GM20431 (cell line): ENCODE data around the gene MAP3K8.
"Not testable (repeated sequence)": the region's sequence is repeated elsewhere in the genome, so short reads cannot be mapped to it uniquely, and the experiment has no call there.

Source experiments
- in situ Hi-C: fragments of 300-500 bp; cut with MseI, MboI; formaldehyde crosslinking; loops from one replicate; pipeline ENCODE4 v1.15.0; 2020; ENCODE audit warnings: low sequenced_read_pairs; ENCODE audit not compliant: unreplicated experiment

MAP3K8 gene

DNA sequence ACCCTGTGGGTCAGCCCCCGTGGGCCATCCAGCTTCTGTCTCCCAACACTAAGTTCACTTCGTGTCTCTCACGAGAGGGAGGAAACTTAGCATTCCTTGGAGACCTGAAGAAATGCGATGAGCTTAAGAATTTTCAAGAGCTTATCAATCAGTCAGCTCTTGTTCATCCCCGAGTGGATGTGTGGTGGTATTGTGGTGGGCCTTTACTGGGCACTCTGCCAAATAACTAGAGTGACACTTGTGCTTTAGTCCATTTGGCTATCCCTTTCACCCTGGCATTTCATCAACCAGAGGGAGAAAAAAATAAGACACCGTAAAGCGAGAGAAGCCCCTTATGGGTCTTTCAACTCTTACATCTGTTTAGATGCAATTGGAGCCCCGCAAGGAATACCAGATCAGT is 45.5 kb downstream of the MAP3K8 start:
- in situ Hi-C loops: not testable (repeated sequence)

GRCh38 chr10:30481603-30482002 is 47.6 kb downstream of the MAP3K8 start:
- in situ Hi-C loops: no loop called here

DNA sequence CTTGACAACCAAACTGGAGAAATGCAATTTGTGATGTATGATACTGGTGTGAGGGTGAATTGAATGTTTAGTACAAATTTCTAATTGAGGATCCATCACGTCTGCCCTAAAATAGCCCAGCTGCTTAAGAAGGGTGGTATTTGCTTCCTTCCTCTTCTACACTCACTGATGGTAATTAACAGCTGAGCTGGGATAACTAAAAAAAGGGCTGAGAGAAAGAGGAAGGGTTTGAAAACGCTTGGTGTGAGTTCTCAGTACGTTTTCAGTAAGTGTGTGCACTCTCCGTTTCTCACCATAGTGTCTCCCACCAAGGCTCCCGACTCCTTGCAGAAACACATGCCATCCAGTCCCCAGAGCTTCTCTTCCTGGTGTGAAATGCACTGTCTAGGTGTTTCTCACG is 54.3 kb downstream of the MAP3K8 start:
- in situ Hi-C loops: no loop called here

- in situ Hi-C loops: no loop called here
These were observed 55.4 kb downstream of the MAP3K8 start for GRCh38 chr10:30489346-30489745.

- in situ Hi-C loops: no loop called here
These were observed 56.5 kb downstream of the MAP3K8 start for GRCh38 chr10:30490289-30491000.

GRCh38 chr10:30491204-30491915 is 57.4 kb downstream of the MAP3K8 start:
- in situ Hi-C loops: no loop called here

GRCh38 chr10:30491916-30492515 is 58.0 kb downstream of the MAP3K8 start:
- in situ Hi-C loops: no loop called here

DNA sequence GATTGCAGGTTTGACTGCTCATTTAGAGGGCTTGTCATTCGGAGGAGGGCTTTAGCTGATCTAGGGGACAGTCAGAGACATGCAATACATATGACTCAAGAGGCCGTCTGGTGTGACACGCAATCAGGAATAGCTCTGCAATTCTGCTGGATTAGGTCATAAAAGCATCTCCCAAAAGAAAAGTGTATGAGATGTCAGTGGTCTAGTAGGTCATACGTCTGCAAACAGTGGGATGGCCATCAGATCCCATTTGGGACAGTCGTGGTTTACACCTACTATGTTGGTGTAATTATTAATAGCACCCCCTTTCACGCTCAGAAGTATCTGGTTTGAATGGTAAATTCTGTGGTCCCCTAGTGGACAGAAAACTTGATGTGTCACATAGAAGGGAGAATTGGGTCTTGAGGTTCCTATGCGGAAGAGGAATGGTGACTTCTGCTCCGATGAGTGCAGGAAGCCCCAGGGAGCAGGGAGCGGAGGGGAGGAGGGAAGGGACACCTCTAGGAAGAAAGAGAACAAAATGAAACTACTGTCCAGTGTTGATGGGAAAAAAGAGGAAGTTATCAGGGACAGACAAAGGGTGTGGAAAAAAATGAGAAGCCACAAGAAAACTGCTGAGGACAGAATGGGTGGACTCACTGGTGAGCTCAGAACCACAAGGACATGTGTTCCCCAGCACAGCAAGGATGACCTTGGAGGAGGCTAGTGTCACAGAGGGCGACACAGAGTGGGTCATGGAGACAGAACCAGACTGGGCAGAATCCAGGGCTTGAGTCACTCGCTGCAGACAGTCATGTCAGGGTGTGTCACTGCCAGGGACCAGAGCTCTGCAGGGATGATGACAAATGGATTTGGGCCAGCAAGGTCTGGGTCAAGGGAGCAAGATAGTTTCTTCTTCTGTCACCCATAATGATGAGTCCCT is 59.9 kb downstream of the MAP3K8 start:
- in situ Hi-C loops: no loop called here

DNA sequence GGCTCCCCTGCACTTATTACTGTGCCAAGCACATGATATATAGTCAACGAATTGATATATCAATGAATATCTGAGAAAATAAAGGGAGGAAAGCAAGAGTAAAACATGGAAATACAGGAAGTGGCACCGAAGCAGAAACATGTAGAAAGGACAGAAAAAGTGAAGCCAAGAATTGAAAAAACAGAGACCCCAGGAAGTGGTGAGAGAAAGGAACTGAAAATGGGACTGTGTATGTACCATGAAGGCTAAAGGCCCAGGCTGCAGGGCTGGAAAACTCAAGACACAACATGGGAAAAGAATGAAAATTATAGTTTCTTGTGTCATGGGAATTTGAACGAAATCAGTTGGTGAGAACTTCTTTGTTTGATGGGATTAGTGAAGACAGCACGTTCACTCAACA is 60.6 kb downstream of the MAP3K8 start:
- in situ Hi-C loops: no loop called here

- in situ Hi-C loops: no loop called here
These were observed 61.7 kb downstream of the MAP3K8 start for GRCh38 chr10:30495687-30496086.

DNA sequence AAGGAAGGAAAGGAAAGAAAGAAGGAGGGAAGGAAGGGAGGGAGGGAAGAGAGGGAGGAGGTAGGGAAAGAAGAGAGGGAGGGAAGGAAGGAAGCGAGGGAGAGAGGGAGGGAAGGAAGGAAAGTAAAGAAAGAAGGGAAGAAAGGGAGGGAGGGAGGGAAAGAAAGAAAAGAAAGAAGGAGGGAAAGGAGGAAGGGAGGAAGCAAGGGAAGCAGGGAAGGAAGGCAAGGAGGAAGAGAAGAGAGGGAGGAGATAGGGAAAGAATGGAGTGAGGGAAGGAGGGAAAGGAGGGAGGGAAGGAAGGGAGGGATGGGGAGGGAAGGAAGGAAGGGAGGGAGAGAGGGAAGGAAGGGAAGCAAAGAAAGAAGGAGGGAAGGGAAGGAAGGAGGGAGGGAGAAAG is 65.8 kb downstream of the MAP3K8 start:
- in situ Hi-C loops: no loop called here

- in situ Hi-C loops: no loop called here
These were observed 66.5 kb downstream of the MAP3K8 start for GRCh38 chr10:30500534-30500933.

GRCh38 chr10:30500963-30501504 is 67.0 kb downstream of the MAP3K8 start:
- in situ Hi-C loops: no loop called here

DNA sequence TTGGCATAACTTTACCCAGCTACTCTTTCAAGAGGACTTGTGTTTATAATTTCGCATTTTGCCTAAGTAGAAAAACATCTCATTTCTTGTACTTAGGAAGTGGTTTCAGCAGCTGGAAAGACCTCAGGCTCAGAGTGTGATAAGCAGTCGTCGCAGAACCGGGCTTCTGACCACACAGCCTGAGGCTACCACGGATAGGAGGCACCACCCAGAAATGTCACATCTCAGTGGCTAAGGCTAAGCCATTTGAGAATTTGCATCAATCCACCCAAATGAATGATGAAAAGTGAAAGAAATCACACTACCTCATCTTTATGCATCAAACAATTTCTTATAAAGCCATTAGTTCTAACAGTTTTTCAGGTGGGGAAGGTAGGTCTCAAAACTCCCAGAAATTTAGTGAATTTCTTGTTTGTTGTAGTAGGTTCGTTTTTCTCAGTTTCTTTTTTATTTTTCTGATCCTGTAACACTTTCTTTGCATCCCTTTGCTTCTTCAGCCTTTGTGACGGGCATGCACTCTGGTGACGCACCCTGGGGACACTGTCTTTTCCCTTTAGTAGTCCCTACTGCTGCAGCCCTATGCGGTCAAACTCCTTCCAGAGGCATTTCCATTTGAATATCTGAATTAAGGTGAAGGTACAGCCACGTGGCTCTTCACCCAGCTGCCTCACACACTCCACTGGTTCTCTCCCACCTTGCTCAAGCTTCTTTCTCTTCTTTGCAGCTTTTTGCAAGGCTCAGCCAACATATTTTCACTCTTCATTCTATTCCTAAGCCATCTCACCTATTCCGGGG is 68.5 kb downstream of the MAP3K8 start:
- in situ Hi-C loops: no loop called here

DNA sequence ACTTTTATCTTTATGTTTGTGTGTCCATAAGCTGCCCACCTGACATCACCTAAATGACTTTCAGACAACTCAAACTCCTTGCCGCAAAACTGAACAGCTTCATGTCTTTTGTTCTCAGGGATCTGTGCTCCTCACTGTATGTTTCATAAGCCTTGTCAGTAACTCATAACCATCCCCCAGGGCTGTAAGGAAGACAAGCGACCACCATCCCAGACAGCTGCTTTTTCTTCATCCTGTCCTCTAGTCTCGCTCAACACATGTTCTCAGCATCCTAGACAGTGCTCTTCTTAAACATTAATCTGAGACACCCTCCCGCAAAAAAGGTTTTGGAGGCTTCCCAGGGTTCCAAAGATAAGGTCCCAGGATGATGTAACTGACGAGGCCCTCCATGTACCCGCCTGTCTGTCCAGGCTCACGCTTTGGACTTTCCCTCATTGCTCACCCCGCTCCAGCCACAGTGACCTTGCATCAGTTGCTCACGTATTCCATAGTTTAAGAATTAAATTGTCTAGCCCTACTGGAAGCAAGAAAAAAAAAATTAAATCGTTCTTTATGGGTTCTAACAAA is 69.8 kb downstream of the MAP3K8 start:
- in situ Hi-C loops: no loop called here

DNA sequence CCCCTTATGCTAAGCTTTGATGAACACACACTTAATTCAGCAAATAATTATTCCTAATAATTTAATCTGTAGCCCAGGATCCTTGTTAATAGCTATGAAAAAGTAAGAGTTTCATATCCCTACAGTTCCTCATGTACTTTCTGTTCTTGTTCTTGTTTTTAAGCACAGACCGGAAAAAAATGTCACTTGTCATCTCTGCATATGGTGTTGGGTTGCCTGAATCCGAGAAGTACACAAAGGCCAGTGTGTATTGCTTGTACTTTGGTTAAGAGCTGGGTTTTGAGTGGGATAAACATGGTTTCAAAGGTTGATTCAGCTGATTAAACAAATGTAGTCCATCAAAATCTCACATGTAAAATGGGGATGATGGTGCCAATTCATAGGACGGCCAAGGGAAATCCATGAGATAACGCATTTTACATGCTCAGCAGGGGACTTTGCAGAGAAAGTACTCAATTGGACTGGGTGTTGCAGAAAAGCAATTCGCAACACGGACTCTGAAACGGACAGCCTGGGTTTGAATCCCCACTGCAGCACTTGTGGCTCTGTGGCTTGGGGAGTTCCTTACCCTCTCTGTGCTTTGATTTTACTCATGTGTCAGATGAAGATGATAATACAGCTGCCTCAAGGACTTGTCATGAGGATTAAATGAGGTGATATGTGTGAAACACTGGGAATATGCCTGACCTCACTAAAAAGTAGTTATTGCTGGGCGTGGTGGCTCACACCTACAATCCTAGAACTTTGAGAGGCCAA is 71.7 kb downstream of the MAP3K8 start:
- in situ Hi-C loops: no loop called here

DNA sequence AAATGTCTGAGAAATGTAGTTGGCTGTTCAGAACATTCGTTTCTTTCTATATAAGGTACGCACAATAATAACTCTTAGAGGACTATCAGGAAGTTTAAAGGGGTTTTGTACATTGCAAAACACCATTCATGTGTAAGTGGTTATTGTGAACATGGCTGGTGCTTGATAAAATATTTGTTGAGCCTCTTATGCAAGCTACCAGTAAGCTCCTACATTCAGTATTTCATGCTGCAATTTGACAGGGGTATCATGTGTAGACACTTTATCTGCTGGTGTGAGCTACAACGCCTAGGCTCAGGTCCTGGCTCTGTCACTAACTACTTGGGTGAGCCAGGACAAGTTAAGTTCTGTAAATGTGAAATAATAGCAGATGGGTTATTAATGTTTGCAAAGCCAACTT is 75.5 kb downstream of the MAP3K8 start:
- in situ Hi-C loops: no loop called here

GRCh38 chr10:30510184-30510931 is 76.4 kb downstream of the MAP3K8 start:
- in situ Hi-C loops: no loop called here
